ENCODE data around the gene PMEPA1. TPM values are rescaled to one million over a fixed set of nuclear protein-coding genes. Genes with fewer than 3 reads are reported as not detected.

The PMEPA1 gene
- total RNA-seq, 1 donor = 0.86 TPM

DNA sequence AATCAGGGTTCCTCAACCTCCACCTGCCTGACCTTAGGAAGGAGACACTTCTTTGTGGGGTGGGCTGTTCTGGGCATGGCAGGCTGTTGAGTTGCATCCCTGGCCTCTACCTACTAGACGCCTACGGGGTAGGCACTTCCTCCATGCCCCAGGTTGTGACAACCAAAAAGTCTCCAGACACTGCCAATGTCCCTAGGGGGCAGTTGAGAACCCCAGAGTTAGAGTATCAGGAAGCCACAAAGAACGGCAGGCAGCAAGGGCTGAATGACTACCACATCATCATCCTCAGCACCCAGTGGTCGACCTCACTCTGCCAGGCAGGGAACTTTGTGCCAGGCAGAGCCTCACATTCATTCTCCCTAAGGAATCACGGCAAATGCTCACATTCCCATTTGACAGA, 21.5 kb downstream of the PMEPA1 start:
- no peak overlapping the region for H3K4me3 ChIP-seq (ENCODE audit: low read depth, low read length)
- TF ChIP-seq, protein P1, sequence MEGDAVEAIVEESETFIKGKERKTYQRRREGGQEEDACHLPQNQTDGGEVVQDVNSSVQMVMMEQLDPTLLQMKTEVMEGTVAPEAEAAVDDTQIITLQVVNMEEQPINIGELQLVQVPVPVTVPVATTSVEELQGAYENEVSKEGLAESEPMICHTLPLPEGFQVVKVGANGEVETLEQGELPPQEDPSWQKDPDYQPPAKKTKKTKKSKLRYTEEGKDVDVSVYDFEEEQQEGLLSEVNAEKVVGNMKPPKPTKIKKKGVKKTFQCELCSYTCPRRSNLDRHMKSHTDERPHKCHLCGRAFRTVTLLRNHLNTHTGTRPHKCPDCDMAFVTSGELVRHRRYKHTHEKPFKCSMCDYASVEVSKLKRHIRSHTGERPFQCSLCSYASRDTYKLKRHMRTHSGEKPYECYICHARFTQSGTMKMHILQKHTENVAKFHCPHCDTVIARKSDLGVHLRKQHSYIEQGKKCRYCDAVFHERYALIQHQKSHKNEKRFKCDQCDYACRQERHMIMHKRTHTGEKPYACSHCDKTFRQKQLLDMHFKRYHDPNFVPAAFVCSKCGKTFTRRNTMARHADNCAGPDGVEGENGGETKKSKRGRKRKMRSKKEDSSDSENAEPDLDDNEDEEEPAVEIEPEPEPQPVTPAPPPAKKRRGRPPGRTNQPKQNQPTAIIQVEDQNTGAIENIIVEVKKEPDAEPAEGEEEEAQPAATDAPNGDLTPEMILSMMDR (IDR thresholded peaks at IDR 0.05; ENCODE audit: insufficient read depth, low read depth, low read length) = no peak
- no peak for DNase-seq (ENCODE audit: low read depth)

DNA sequence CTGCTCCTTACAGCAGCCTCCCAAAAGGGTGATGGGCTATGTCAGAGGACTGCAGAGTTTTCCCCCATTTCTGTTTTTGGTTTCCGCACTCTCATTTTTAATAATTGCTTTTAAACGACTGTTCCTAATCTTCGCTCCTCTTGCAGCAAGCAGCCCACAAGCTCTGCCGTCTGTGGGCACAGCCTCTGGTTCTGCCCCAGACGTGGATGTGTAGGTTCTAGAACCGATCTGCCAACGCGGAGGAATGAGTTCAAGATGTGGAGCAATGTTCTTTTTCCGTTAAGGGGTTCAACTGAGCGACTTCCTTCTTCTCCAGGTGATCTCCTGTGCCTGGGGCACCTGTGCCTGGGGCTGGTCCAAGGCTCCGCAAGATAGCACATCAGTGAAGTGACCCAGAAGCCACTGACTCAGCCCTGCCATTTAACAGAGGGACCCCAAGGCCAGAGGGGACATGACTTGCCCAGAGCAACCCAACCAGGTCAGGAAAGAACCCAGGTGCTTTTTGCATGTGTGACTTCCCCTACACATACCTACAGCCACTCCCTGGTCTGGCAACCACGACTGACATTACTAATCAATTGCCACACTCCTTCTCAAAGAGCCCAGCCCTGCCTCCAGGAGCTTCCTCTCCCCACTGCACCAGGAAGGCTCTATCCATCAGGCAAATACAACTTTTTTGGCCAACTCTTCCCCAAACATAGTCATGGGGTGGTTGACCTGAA, 22.7 kb downstream of the PMEPA1 start:
- no peak for DNase-seq (ENCODE audit: low read depth)
- TF ChIP-seq, protein P1 (IDR thresholded peaks at IDR 0.05; ENCODE audit: insufficient read depth, low read depth, low read length) = no peak
- no peak overlapping the region for H3K4me3 ChIP-seq (ENCODE audit: low read depth, low read length)

DNA sequence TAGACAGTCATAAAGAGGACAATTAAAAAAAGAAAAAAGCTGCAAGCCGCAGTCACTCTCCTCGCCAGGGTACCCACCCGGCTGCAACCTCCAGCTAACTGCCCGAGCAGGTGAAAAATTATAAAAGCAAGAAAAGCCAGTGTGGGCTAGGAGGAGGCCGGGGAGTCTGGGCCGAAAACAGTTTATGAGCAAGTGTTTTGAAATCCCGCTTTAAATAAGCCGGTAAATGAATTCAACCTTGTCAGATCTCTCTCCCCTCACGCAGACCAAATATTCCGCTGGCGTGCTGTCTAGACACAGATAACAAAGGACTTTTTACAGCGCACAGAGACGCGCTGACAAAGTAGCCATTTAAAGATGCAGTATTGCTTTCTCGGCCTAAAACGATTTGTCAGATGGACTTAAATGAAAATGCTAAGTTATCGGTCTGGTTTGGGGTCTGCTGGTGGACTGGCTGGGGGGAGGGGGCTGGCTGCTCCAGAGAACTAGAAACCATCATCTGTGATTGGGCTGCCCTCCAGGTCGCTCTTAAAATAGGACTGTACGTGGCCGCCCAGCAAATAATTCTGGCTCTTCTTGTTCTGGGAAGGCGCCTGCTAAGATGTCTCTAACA, 24.6 kb downstream of the PMEPA1 start:
- no peak overlapping the region for H3K4me3 ChIP-seq (ENCODE audit: low read depth, low read length)
- TF ChIP-seq, protein P1 (IDR thresholded peaks at IDR 0.05; ENCODE audit: insufficient read depth, low read depth, low read length) = no peak
- DNase-seq (ENCODE audit: low read depth) = no peak

DNA sequence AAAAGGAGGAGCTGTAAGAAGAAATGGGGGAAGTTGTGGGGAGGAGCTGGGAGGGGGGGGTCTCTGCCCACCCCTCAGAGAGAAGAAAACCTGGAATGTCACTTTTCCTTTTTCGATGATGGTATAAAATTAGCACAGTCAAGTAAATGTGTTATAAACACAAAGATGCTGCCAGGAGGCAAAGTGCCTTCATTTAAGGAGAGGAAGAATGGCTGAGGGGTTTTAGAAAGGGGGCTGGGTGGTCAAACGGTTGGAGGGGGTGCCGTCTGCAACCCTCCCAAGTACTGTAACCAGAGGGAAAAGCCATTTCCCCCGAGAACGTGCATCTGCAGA, 25.0 kb downstream of the PMEPA1 start:
- H3K4me3 ChIP-seq (ENCODE audit: low read depth, low read length) = no peak overlapping the region

DNA sequence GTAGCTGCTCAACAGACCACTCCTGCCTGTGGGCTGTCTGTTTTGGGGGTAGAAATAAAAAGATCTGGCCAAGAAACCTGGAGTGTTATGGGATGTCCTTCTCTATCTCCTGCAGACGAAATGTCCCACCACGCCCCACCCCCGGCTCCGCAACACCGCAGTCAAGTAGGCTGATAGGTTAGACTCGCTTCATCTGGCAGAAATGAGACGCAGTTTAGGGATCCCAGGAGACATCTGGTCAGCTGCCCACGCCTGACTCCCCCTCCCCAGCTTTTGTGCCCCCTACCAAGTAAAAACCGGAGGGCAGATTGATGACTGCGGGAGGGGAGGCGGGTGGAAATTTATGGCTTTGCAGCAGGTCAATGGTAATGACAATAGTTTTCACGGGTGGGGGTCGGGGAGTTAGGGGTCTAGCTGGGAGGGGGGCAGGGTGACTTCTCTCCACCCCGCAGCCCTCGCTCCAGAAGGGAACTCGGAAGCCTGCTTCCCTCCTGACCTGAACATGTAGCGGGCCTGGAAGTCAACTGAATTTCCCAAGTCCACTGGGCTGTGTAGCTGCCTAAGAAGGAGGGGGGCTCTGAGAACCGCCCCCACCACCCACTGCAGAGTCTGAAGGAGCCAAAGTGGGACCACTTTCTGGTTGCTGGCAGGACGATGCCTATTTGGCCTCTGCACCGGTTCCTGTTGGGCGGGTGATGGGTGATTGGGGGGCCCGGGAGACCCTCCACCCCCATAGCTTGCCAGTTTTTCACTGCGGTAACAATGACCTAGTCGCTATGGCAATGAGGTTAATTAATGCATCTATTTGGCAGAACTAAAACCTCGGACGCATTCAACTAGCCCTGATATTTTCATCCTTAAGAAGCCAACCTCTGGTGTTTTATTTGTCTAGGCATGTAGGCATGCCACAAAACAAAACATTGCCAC, 25.7 kb downstream of the PMEPA1 start:
- TF ChIP-seq, protein P1 (IDR thresholded peaks at IDR 0.05; ENCODE audit: insufficient read depth, low read depth, low read length) = no peak
- no peak for DNase-seq (ENCODE audit: low read depth)

More for the DNA sequence above, 25.0 kb downstream of the PMEPA1 start:
- TF ChIP-seq, protein P1 (IDR thresholded peaks at IDR 0.05; ENCODE audit: insufficient read depth, low read depth, low read length) = no peak
- no peak for DNase-seq (ENCODE audit: low read depth)

DNA sequence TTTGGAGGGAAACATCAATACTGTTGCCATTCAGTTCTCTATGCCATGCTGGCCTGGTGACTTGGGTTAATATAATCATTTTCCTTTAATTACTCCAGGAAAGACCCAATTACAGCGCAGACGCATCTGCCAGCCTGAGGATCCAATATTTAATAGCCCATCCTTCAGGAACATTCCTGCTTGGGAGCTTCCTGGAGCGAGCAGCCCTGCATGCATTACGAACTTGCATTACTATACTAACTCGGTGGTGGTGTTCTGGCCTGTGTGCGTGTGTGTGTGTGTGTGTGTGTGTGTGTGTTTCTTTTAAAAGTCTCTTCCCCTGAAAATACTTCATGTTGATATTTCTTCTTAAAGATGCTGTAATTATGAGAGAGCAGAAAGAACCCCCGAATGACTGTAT, 26.5 kb downstream of the PMEPA1 start:
- TF ChIP-seq, protein P1 (IDR thresholded peaks at IDR 0.05; ENCODE audit: insufficient read depth, low read depth, low read length) = no peak
- H3K4me3 ChIP-seq (ENCODE audit: low read depth, low read length) = no peak overlapping the region
- DNase-seq (ENCODE audit: low read depth) = no peak

More for the DNA sequence above, 25.7 kb downstream of the PMEPA1 start:
- H3K4me3 ChIP-seq (ENCODE audit: low read depth, low read length) = no peak overlapping the region

All from fibroblast of villous mesenchyme (primary cell).